Activated T-cell treated with anti-CD3 and anti-CD28 coated beads, Interleukin-2, amount 50 U/mL, for 24 hours (primary cell): ENCODE measurements around the gene ATP11A.
"Not testable (repeated sequence)": the region's sequence is repeated elsewhere in the genome, so short reads cannot be mapped to it uniquely, and the experiment has no call there.

Source experiments
- DNase-seq: peaks from one replicate; pipeline ENCODE4 v3.0.0-alpha.2; 2020
- H3K27ac Mint-ChIP-seq: 2 replicates; pipeline ENCODE4 v1.8.0; 2020; ENCODE audit warnings: mild to moderate bottlenecking, mixed read lengths
- H3K27me3 Mint-ChIP-seq: 2 replicates; pipeline ENCODE4 v1.8.0; 2020; ENCODE audit warnings: mixed read lengths
- H3K36me3 Mint-ChIP-seq: 2 replicates; pipeline ENCODE4 v1.8.0; 2020; ENCODE audit warnings: low read depth, mixed read lengths
- H3K4me1 Mint-ChIP-seq: 2 replicates; pipeline ENCODE4 v1.8.0; 2020; ENCODE audit warnings: low read depth, mixed read lengths
- H3K4me3 Mint-ChIP-seq: 2 replicates; pipeline ENCODE4 v1.8.0; 2020; ENCODE audit warnings: mild to moderate bottlenecking, moderate library complexity, mixed read lengths
- H3K9me3 Mint-ChIP-seq: 2 replicates; pipeline ENCODE4 v1.8.0; 2020; ENCODE audit warnings: mixed read lengths

ATP11A gene

DNA sequence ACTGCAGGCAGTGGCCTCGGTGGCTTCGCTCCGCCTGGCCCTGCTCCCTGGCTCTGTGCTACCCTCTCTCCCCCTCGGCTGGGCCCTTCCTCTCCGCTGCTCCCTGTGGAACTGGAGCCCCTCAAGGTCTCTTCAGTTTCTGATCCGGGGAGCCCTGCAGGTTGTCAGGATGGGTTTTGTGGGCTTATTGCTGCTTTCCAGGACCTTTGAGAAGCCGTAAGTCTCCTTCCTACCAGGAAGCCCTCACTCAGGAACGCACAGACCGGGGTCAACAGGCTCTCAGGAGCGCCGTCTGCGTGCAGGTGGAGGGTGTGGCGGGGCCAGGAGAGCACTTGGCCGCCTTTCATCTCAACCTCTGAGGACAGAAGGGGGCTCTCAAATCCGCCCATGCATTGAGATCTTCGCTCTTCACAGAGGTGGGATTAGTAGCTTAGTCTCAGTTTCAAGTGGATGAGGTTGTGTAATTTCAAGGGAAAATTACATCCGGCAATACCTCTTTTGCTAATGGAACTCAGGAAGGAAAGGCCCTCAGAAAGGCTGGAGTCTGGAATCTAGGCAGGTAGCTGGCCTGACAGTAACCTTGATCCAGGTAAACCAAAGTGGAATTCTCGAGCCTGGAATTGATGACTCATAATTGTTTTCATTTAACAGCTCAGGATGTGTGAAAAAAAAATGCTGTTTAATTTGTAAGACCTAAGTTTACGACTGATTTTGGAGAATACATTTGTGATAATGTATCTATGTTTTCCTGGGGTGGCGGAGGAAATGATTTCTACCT lies 102.0 kb downstream of the ATP11A start:
- H3K4me1 Mint-ChIP-seq: peaks cover 19% of the 10 kb centered on the region
- peaks cover 33% of the 10 kb centered on the region for H3K36me3 Mint-ChIP-seq
- no peak overlapping the region for H3K4me3 Mint-ChIP-seq
- H3K27me3 Mint-ChIP-seq: no peaks in the 10 kb centered on the region
- peak overlapping the region; percentile 78 for H3K27ac Mint-ChIP-seq
- DNase-seq: no peak
- no peaks in the 10 kb centered on the region for H3K9me3 Mint-ChIP-seq

DNA sequence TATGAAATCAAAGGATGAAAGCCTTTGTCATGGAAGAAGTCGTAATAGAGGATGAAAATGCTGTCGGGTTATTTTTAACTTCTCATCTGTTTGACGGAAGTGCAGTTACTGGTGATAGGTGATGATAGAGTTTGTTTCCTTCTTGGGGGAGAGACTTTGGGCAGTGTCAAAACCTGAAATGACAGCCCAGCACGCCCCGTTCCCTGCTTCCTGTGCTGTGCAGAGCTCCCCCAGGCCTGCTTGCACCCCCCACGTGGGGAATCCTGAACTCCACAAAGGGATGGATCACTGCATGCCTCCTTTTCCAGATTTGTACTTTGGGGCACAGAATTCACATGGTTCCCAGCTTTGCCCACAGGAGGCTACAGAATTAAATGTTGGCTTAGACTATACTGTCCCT lies 102.7 kb downstream of the ATP11A start:
- Mint-ChIP-seq H3K27ac (peak overlapping the region; percentile 78), H3K4me3 (no peak overlapping the region), H3K4me1 (peaks cover 19% of the 10 kb centered on the region), H3K36me3 (peaks cover 35% of the 10 kb centered on the region), H3K27me3 (no peaks in the 10 kb centered on the region), H3K9me3 (no peaks in the 10 kb centered on the region)
- no peak for DNase-seq

DNA sequence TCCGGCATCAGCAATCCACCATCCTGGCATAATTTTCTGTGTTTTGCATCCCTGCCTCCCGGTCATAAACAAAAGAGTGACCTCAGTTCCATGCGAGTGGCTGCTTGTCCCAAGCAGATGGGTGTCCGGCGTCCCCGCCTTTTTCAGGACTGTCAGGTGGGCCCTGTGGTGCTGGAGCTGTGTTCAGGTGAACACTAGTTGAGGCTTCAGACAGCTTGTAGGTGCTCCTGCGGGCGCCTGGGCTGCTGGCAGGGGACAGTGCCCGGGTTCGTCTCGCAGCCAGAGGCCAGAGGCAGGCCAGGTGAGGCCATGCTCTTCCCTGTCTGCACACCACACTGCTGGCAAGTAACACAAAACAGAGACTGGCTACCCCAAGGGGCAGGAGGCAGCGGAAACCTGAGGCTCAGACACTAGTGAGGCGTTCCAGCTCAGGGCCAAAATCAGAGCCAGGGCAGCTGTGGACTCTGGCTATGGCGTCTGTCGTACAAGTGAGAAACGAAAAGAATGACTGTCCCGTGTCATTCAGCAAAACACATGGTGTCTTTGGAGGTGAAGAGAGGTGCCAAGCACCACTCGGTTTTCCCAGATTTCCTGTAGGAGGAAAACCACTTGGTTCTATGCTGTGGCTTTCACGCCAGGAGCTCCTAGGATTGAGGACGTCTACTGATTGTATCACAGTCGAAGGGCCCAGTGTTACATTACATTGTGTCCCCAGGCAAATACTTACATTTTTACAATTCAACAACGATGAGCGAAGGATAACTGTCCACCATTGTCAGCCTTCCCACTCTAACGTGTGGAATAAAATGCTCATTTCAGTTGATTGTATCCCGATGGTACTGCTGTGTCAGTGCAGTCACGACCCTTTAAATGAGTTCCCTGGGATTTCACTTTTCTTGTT lies 104.0 kb downstream of the ATP11A start:
- Mint-ChIP-seq H3K9me3 (peaks cover 1% of the 10 kb centered on the region), H3K4me1 (peaks cover 19% of the 10 kb centered on the region), H3K36me3 (peaks cover 22% of the 10 kb centered on the region), H3K27ac (no peak overlapping the region), H3K27me3 (no peaks in the 10 kb centered on the region), H3K4me3 (no peak overlapping the region)
- DNase-seq: no peak

DNA sequence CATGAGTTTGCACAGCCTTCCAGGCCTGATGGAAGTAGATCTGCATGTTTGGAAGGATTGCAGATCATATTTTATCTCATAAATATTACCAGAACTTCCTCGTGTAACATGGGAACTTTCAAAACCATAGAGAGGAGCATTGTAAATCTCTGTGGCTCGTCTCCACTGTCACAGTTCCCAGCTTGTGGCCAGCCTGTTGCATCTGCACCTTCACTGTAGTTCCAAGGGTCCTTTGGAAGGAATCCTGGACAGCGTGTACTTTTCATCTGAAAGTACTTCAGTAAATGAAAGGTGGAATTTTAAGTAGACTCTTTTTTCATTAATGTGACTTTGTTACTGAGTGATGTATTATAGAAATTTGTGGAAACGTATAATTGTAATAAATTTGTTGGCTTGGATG lies 105.4 kb downstream of the ATP11A start:
- Mint-ChIP-seq H3K9me3 (peaks cover 5% of the 10 kb centered on the region), H3K4me1 (peaks cover 19% of the 10 kb centered on the region), H3K4me3 (no peak overlapping the region), H3K36me3 (peaks cover 18% of the 10 kb centered on the region), H3K27ac (no peak overlapping the region), H3K27me3 (no peaks in the 10 kb centered on the region)
- DNase-seq: no peak

DNA sequence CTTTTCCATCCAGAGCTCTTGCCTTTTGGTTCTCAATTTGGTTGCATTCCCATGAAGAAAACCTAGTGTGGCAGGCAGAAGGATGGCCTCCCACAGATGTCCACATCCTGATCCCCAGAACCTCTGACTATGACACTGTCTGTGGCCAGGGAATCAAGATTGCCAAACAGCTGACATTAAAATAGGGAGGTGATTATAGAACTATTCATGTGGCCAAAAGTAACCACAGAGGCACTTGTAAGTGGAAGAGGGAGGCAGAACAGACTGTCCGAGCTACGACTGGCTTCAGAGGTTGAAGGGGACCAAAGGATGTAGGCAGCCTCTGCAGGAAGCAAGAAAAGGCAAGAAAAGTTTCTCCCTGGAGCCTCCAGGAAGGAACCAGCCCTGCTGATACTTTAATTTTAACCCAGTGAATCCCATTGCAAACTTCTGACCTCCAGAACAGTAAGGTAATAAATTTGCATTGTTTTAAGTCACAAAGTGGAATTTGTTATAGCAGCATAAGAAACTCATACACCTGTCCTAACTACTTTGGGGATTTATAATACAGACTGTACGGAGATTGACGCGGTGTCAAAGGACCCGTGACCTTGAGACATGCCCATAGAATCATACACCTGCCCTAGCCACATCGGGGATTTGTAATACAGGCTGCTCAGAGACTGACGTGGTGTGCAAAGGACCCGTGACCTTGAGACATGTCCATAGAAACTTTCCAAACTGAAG lies 106.5 kb downstream of the ATP11A start:
- peaks cover 5% of the 10 kb centered on the region for H3K9me3 Mint-ChIP-seq
- H3K4me1 Mint-ChIP-seq: peaks cover 14% of the 10 kb centered on the region
- no peaks in the 10 kb centered on the region for H3K27me3 Mint-ChIP-seq
- DNase-seq: no peak
- H3K36me3 Mint-ChIP-seq: peaks cover 14% of the 10 kb centered on the region
- H3K27ac Mint-ChIP-seq: no peak overlapping the region
- H3K4me3 Mint-ChIP-seq: no peak overlapping the region

DNA sequence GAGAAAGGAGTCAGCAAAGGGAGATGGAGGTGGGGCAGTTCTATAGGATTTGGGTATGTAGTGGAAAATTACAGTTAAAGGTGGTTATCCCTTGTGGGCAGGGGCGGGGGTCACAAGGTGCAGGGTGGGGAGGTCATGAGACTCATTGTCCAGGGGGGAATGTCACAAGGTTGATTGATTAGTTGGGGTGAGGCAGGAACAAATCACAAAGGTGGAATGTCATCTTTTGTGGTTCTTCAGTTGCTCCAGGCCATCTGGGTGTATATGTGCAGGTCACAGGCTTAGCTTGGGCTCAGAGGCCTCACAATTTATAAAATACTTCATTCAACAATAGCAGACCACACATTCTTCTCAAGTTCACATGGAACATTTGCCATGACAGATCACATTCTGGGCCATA lies 109.6 kb downstream of the ATP11A start:
- no peak overlapping the region for H3K27ac Mint-ChIP-seq
- H3K27me3 Mint-ChIP-seq: no peaks in the 10 kb centered on the region
- peaks cover 9% of the 10 kb centered on the region for H3K36me3 Mint-ChIP-seq
- no peak overlapping the region for H3K4me3 Mint-ChIP-seq
- DNase-seq: no peak
- H3K4me1 Mint-ChIP-seq: peaks cover 18% of the 10 kb centered on the region
- peaks cover 5% of the 10 kb centered on the region for H3K9me3 Mint-ChIP-seq

DNA sequence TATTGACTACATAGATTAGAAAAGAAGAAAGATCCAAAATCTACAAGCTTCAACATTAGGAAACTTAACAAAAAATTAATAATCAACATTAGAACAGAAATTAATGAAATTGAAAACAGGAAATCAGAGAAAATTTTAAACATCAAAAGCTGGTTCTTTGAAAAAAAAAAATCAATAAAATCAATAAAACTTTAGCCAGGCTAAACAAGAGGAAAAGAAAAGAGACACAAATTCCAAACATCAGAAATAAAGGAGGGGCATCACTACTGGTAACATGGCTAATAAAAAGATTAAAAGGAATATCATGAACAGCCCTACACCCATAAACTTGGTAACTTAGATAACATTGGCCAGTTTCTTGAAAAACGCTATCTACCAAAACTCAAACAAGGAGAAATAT lies 110.2 kb downstream of the ATP11A start:
- DNase-seq: no peak
- peaks cover 18% of the 10 kb centered on the region for H3K4me1 Mint-ChIP-seq
- H3K27ac Mint-ChIP-seq: no peak overlapping the region
- H3K9me3 Mint-ChIP-seq: peaks cover 5% of the 10 kb centered on the region
- peaks cover 13% of the 10 kb centered on the region for H3K36me3 Mint-ChIP-seq
- no peaks in the 10 kb centered on the region for H3K27me3 Mint-ChIP-seq
- H3K4me3 Mint-ChIP-seq: no peak overlapping the region

DNA sequence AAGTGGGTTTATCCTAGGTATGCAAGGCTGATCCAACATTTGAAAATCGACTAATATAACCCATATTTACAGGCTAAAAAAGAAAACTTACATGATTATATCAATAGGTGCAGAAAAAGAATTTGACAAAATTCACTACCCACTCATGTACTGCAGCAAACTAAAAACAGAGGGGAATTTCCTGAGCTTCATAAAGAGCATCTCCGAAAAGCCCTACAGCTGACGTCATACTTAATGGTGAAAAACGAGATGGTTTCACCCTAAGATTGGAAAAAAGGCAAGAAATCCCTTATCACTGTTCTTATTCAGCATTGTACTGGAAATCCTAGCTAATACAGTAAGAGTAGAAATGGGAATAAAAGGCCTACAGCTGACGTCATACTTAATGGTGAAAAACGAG lies 111.0 kb downstream of the ATP11A start:
- not testable (repeated sequence) for H3K27me3 Mint-ChIP-seq, DNase-seq, H3K4me3 Mint-ChIP-seq, H3K9me3 Mint-ChIP-seq, H3K27ac Mint-ChIP-seq
- Mint-ChIP-seq H3K4me1 (peaks cover 18% of the 10 kb centered on the region), H3K36me3 (peaks cover 16% of the 10 kb centered on the region)

DNA sequence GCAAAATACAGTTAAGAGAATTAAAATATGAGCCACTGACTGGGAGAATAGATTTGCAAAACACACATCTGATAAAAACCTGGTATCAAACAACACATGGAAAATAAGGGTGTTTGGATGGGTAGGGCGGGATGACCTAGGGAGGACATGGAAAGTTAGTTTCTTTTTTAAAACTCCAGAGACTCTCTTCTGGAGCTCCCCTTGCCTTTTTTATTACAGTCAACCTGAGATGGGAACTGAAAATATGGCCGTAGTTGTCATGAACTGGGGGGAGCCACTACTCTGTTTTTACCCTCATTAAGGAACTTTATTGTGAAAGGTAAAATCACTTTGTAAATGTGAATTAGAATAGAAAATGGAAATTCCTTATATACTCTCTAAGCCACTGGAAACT lies 113.0 kb downstream of the ATP11A start:
- no peak overlapping the region for H3K4me3 Mint-ChIP-seq
- no peaks in the 10 kb centered on the region for H3K27me3 Mint-ChIP-seq
- no peak for DNase-seq
- H3K36me3 Mint-ChIP-seq: peaks cover 32% of the 10 kb centered on the region
- H3K4me1 Mint-ChIP-seq: peaks cover 18% of the 10 kb centered on the region
- peaks cover 5% of the 10 kb centered on the region for H3K9me3 Mint-ChIP-seq
- peak overlapping the region; percentile 79 for H3K27ac Mint-ChIP-seq

DNA sequence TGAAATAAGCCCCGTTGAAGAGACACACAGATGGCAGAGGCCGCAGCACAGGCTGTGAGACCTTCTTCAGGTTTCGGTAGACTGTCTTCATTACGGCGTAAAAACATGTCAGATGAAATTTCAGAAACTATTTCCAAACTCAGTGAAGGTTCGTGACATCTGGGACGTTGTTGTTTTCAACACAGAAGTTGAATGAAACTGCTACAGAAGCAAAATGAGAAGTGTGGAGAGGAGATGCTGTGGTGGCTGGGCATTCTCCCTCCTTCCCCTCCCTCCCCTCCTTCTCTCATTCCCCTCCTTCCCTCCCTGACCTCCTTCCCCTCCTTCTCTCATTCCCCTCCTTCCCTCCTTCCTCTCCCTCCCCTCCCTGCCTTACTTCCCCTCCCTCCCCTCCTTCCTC lies 113.6 kb downstream of the ATP11A start:
- DNase-seq: no peak
- Mint-ChIP-seq H3K36me3 (peaks cover 32% of the 10 kb centered on the region), H3K27ac (peak overlapping the region; percentile 26)

DNA sequence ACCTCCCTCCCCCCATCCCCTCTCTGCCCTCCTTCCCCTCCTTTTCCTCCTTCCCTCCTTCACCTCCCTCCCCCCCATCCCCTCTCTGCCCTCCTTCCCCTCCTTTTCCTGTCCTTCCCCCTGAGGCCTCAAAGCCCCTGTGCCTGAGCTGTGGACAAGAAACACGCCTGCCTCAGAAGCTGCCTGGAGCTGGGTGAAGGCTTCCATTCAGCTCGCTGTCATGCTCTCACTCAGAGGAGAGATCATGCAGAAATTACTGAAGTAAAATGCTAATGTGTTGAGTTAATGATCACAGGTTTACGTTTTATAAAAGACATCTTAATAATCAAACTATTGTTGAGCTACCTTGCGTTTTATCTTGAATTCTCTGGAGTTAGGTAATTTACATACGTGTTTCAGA lies 114.5 kb downstream of the ATP11A start:
- Mint-ChIP-seq H3K4me1 (peaks cover 18% of the 10 kb centered on the region), H3K27me3 (no peaks in the 10 kb centered on the region), H3K27ac (peak overlapping the region; percentile 29), H3K9me3 (no peaks in the 10 kb centered on the region), H3K4me3 (no peak overlapping the region), H3K36me3 (peaks cover 35% of the 10 kb centered on the region)
- no peak for DNase-seq

More for the DNA sequence above, 113.6 kb downstream of the ATP11A start:
- H3K4me3 Mint-ChIP-seq: no peak overlapping the region
- H3K9me3 Mint-ChIP-seq: peaks cover 5% of the 10 kb centered on the region
- H3K4me1 Mint-ChIP-seq: peaks cover 18% of the 10 kb centered on the region
- no peaks in the 10 kb centered on the region for H3K27me3 Mint-ChIP-seq

DNA sequence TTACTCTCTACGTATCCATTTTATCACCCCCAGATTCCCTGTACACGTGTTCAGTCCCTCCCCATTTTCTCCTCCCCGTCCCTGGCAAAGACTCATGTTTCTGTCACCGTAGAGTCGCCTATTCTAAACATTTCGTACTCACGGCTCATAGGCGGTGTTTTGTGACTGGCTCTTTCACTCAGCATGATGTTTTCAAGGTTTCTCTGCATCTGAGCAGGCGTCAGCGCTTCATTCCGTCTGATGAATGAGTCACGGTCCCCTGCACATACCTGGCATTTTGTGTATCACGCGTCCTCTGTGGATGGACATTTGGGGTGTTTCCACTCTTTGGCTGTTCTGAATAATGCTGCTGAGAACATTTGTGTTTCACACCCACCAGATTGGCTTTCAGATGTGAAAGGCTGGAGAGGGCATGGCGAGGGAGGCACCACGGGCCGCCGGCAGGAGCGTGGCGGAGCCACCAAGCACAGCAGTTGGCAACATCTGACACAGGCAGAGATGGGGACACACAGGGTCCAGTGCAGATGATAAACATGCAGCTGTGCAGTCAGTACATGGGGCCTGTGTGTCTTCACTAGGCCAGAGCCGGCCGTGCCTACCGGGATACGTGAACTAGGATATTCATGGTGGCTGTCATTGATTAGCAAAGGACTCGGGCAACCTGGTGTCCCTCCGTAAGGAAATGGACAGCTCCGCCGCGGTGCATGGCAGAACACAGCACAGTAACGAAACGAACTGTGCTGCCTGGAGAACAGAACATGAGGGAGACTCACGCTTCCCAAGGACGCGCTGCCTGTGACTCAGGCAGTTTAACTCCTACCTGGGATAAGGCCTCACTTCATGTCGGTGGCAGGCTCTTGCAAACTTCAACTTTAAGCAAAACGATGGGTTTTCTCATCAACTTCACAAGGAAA lies 117.2 kb downstream of the ATP11A start:
- Mint-ChIP-seq H3K4me1 (peaks cover 12% of the 10 kb centered on the region), H3K4me3 (no peak overlapping the region), H3K36me3 (peaks cover 52% of the 10 kb centered on the region), H3K9me3 (no peaks in the 10 kb centered on the region), H3K27ac (no peak overlapping the region), H3K27me3 (no peaks in the 10 kb centered on the region)
- DNase-seq: no peak

DNA sequence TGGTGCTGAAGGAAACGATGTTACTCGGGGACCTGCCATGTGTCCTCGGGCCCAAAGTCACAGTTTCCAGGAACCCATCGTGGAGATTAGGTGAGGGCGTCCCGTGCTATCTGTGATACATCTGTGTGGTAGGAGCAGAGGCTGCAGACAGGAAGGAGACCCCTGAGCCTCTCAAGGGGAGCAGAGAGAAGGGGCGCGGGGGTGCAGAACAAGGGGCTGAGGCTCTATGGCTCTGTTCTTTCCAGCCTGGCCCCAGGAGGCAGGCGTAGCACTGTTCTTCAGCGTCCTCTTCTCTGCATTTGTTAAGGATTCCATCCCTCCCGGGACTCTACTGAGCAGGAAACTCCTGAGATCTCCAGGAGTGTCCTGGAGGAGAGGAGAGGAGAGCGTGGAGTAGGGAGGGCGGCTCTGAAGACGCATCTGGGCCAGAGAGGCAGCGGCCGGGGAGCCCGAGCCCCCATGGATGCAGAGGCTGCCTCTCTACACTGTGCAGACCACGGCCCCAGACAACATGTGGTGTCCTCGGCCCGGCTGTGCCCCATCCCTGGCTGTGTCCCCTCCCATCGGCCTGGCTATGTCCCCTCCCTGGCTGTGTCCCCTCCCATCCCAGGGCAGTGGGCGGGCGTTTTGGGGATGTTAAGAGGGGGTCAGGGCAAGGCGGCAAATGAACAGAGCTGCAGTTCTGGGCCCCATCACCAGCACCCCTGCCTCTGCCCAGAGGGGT lies 118.0 kb downstream of the ATP11A start:
- Mint-ChIP-seq H3K9me3 (no peaks in the 10 kb centered on the region), H3K27me3 (no peaks in the 10 kb centered on the region), H3K36me3 (peaks cover 59% of the 10 kb centered on the region), H3K4me1 (peaks cover 5% of the 10 kb centered on the region), H3K4me3 (no peak overlapping the region), H3K27ac (no peak overlapping the region)
- no peak for DNase-seq
